SK-N-MC (cell line): ENCODE data around the gene NR1D1.

Experiments
- DNase-seq: peaks from one replicate; pipeline ENCODE4 v3.0.0-alpha.2; 2011; ENCODE audit warnings: low read depth, low spot score
- H3K27ac ChIP-seq: fragments of 200-600 bp; sonication (generic); 2 replicates; pipeline ENCODE4 v1.5.1; 2016; ENCODE audit warnings: mixed run types
- H3K36me3 ChIP-seq: fragments of 200-600 bp; sonication (generic); 2 replicates; pipeline ENCODE4 v1.6.1; 2017; ENCODE audit warnings: antibody characterized with exemption, low read length, mixed read lengths; ENCODE audit not compliant: insufficient read depth
- H3K4me3 ChIP-seq: fragments of 200-600 bp; sonication (generic); 2 replicates; pipeline ENCODE4 v1.5.1; 2016
- H3K9ac ChIP-seq: fragments of 200-600 bp; sonication (generic); 2 replicates; pipeline ENCODE4 v1.8.0; 2017; ENCODE audit warnings: mixed run types, mixed read lengths; ENCODE audit not compliant: insufficient read length
- H3K9me3 ChIP-seq: fragments of 200-600 bp; sonication (generic); 2 replicates; pipeline ENCODE4 v1.6.1; 2017; ENCODE audit warnings: low read depth, mild to moderate bottlenecking, antibody characterized with exemption, low read length, moderate library complexity, mixed read lengths
- EZH2 ChIP-seq: fragments of 200-600 bp; sonication (generic); IDR thresholded peaks from one replicate; pipeline ENCODE4 v1.6.1; 2017; ENCODE audit warnings: antibody characterized with exemption
- FOXP2 ChIP-seq: optimal IDR thresholded peaks from 2 replicates; pipeline ENCODE3; 2011; ENCODE audit warnings: mild to moderate bottlenecking, moderate library complexity; ENCODE audit not compliant: insufficient read depth; ENCODE audit errors: extremely low read length, control extremely low read depth
- POLR2AphosphoS5 ChIP-seq: IDR thresholded peaks from 2 replicates; pipeline ENCODE4 v1.6.1; 2012; ENCODE audit warnings: mild to moderate bottlenecking, low read depth, low read length, borderline replicate concordance

Gene NR1D1

DNA sequence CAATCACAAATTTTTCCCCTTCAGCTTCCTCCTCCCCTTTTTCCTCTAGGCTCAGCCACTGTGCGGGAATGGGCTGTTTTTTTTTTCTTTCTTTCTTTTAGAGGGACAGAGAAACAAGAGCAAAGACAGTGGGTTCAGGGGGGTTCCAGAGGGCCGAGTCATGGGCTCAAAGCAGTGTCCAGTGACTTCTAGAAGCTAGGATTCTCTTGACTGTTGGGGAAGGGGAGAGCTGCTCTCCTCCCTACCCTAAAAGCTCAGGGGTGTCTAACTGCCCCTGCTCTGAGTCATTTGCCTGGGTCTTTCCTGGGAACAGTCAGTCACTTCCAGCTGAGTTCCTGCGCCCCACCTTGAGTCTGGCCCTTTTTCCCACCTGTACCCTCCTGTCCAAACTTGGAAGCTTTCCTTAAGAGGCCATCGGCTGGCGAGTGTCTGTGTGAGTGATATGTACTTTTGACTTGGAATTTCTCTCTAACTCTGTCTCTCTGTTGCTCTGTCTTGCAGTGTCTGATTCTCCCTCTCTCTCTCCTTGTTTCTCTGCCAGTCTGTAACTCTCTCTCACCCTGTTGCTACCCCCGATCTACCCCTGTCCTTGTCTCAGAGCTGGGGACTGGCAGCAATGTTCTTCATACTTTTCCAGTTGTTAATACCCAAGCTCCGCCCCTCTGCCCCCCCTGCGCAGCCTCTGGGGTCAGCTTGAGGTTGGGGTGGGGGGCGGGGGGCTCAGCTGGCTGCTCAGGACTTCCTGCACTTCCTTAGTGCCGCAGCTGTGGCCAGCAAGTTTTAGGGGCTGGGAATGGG lies 35.2 kb downstream of the NR1D1 start:
- H3K27ac ChIP-seq = peak overlapping the region; percentile 45; the same call in 1 of the 2 replicates
- no peak for DNase-seq
- peak overlapping the region; percentile 29 for H3K9ac ChIP-seq
- peak overlapping the region; percentile 92 for H3K4me3 ChIP-seq
- no peaks in the 10 kb centered on the region for H3K9me3 ChIP-seq
- TF ChIP-seq EZH2 (no peak), POLR2AphosphoS5 (no peak), FOXP2 (no peak)
- no peaks in the 10 kb centered on the region for H3K36me3 ChIP-seq

DNA sequence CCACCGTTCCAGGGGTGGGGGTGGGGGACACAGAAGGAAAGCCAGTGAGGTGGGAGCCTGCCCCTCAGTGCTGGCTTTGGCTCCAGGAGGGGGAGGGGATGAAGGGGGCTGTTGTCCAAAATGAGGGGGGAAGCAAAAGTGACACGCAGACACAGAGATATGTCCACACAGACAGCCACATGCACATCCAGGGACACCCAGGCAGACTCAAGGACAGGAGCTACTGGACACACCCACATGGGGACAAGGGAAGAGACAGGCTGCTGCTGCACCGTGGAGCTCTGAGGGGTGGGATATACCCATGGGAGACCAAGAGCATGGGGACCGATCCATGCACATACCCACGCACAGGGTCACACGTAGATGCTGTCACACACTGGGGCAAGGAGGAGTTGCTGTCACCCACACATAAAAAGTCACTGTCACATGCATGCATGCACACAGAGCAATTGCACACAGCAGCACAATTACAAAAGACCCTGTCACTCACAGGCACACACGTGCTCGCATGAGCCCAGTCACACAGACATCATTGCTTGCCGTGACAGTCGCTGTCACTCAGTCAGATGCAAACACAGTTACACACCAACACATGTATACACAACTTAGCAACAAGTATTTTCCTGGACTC lies 36.4 kb downstream of the NR1D1 start:
- Histone ChIP-seq H3K36me3 (no peaks in the 10 kb centered on the region), H3K9me3 (no peaks in the 10 kb centered on the region), H3K27ac (0 out of 2 replicates have a peak overlapping the region, but pooled peaks have one; percentile 25), H3K9ac (peak overlapping the region; percentile 81), H3K4me3 (peak overlapping the region; percentile 92)
- no peak for DNase-seq
- TF ChIP-seq EZH2 = no peak
- TF ChIP-seq POLR2AphosphoS5 = no peak

DNA sequence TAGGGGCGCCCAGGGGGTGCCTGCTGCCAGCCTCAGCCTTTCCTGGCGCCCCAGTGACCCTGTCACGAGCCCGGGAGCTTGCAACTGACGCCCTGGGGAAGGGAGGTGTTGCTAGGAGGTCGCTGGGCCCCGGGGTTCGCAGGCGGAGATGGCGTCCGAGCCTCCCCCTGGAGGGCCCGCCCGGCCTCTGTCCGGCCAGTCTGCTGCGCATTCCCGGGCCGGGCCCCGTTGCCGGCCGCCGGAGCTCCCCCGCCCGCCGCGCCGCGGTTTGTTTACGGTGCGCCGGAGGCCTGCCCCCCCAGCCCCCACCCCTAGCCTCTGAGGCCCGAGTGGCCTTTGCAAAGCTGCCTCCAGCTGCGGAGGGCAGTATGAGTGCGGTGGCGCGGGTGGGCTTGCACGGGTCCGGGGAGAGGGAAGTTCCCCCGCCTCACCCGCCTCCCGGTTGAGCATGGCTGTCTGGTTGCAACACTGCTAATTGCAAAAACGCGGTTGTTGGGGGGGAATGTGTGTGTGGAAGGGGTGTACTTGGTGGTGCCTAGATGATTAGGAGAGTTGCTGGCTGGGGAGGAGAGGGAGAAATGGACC lies 37.1 kb downstream of the NR1D1 start:
- Histone ChIP-seq H3K27ac (peak overlapping the region; percentile 50; the same call in 1 of the 2 replicates), H3K9ac (peak overlapping the region; percentile 81), H3K9me3 (no peaks in the 10 kb centered on the region), H3K36me3 (no peaks in the 10 kb centered on the region), H3K4me3 (peak overlapping the region; percentile 92)
- no peak for TF ChIP-seq FOXP2
- no peak for TF ChIP-seq EZH2
- no peak for TF ChIP-seq POLR2AphosphoS5
- no peak for DNase-seq

DNA sequence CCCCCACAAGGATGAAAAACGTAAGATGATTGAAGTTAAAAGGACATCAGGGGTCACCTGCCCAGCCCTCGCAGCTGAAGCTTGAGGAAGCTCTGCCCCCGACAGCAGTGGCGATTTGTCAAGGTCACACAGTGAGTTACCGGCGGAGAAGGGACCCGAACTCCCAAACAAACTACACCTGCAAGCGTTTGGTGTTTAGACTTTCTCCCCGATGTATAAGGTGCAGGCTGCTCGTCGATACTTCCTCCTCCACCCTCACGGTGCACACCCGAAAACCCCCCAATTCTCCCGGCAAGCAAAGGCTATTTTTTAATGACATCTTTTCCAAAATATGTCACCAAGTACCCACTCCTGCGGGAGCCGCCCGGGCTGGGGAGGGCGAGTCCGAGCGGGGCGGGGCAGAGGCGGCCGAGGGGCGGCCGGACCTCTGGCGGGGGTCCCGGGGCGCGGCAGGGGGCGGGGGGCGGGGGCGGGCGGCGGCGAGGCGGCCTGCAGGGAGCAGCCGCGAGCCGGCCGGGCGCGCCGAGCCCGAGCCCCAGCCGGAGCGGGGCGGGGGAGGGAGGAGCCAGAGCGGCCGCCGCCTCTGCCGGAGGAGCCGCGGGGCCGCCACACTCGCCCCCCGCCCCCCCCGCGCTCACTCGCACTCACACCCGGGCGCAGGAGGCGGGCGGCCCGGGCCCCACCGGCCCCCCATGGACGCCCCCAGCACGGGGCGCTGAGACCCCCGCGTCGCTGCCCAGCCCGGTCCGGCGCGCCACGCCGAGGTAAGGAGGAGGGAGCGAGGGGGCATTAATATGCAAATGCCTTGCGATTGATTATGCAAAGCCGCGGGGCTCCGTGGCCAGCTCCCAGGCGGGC lies 37.8 kb downstream of the NR1D1 start, which contains the start of gene THRA:
THRA (plus strand) TSS at position 637 of the 858 bp plus-strand sequence. CDS start 11,524 bp downstream, outside the sequence.
- DNase-seq = no peak
- Histone ChIP-seq H3K27ac (peak within 1 kb of the TSS; percentile 50; the same call in 1 of the 2 replicates), H3K9me3 (no peaks in the 10 kb centered on the region), H3K9ac (peak within 1 kb of the TSS; percentile 81), H3K4me3 (peak within 1 kb of the TSS; percentile 92), H3K36me3 (no peaks in the 10 kb centered on the region)
- TF ChIP-seq POLR2AphosphoS5 (no peak), EZH2 (no peak), FOXP2 (no peak)

DNA sequence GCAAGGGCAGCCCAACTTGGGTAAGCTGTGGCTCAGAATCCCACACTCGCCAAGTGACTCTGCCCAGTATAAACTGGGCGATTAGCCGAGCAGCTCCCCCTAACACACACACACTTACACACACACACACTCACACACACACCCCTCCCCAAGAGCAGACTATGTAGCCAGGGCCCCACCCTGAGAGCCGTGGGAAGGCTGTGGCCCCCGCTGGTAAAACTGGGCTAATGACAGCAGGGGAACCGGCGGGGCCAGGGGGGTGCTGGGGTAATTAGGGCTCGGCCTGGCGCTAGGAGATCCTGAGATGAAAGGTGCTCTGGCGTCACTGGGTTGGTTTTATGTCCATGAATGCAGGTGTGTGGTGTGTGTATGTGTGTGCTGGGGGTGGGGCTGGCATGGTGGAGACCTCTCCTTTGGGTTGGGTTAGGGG lies 38.8 kb downstream of the NR1D1 start:
- TF ChIP-seq FOXP2 (no peak), EZH2 (no peak), POLR2AphosphoS5 (no peak)
- H3K9ac ChIP-seq = no peak overlapping the region

DNA sequence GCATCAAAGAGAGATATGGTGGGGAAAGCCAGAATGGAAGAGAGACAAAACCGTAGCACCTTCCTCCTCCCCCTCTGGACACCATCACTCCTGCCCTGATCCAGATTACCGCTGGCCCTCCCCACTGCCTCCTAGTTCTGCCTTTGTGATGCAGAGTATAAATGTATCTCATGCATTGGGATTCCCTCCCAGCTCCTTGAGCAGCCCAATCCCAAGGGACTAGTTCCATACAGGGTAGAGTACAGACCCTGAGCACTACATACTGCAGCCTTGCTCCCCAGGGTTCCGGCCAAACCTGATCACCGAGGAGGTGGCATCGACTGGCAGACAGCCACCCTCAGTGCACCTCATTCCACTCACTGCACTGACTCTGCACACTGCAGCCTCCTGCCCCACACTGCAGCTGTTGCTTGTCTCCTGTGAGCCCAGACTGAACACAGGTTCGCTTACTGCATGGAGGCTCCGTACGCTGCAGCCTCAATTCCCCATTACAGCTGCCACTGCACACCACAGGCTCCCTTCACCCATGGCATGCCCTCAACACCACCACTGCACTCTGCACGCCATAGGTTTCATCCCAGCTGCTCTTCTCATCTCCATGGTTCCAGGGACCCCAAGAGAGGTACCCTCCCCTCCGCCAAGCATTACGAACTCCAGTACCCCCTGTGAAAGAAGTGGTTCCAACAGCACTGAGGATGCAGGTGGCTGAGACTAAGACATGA lies 39.3 kb downstream of the NR1D1 start:
- Histone ChIP-seq H3K27ac (no peak overlapping the region), H3K9me3 (no peaks in the 10 kb centered on the region), H3K9ac (no peak overlapping the region), H3K36me3 (no peaks in the 10 kb centered on the region), H3K4me3 (no peak overlapping the region)
- TF ChIP-seq EZH2 (no peak), POLR2AphosphoS5 (no peak), FOXP2 (no peak)
- DNase-seq = no peak

More for the DNA sequence above, 38.8 kb downstream of the NR1D1 start:
- H3K9me3 ChIP-seq = no peaks in the 10 kb centered on the region
- H3K36me3 ChIP-seq = no peaks in the 10 kb centered on the region
- DNase-seq = no peak
- H3K27ac ChIP-seq = no peak overlapping the region
- no peak overlapping the region for H3K4me3 ChIP-seq

DNA sequence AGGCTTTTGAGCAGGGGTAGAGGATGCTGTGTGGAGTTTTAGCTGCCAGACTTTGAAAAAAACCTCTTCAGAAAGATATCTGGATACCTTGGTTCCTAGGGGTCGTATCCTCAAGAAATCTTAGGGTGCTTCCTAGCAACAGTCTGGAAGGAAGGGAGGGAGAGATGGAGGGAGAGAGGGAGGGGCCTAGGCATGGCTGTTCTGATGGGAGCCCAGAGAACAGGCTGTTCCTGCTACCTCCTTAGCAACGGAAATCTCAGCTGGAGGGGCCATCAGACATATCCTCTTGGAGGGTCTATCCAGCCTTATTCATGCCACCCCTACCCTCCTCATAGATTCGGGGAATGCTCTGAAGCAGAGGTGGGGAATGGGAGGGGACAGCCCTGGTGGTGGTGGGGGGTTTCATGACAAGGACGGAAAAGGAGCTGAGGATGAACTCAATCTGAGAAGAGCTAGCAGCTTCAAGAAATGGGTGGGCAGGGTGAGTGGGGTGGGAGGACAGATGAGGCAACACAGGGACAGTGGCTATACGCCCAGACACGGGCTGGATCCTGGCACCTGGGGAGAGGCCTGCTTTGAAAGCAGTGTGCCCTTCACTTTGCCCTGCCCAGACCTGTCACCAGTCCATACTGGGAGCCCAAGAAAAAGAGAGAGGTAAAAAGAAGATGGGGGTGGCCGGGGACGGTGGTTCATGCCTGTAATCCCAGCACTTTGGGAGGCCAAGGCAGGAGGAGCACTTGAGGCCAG lies 40.5 kb downstream of the NR1D1 start:
- Histone ChIP-seq H3K4me3 (no peak overlapping the region), H3K36me3 (no peaks in the 10 kb centered on the region), H3K27ac (no peak overlapping the region), H3K9me3 (no peaks in the 10 kb centered on the region), H3K9ac (no peak overlapping the region)
- no peak for DNase-seq
- no peak for TF ChIP-seq POLR2AphosphoS5
- no peak for TF ChIP-seq EZH2
- no peak for TF ChIP-seq FOXP2
